Kidney (tissue), 14 donors: ENCODE results near the gene MSI2. TPM values are rescaled to one million over a fixed set of nuclear protein-coding genes. Genes with fewer than 3 reads are reported as not detected.

Experiments used
- DNase-seq, 5 donors: peaks; one replicate each; pipeline ENCODE4 v3.0.0-alpha.2; 2013 to 2020
- FAIRE-seq: peaks from 2 replicates; lab custom pipeline; 2012; peaks lifted over from hg19 to GRCh38; lab: Jason Lieb, UNC
- H3K27ac ChIP-seq, 2 donors: one replicate each; pipeline ENCODE4 v1.7.0; 2013; ENCODE audit warnings: low read depth in 2 of 2, low read length in 2 of 2, inconsistent platforms in 1 of 2
- H3K27me3 ChIP-seq: one replicate; pipeline ENCODE4 v1.7.1; 2013; ENCODE audit warnings: low read length, inconsistent platforms; ENCODE audit not compliant: control insufficient read depth, insufficient read depth
- H3K36me3 ChIP-seq, 3 donors: one replicate each; pipeline versions ENCODE4 v1.7.0 to v1.7.1; 2013; ENCODE audit warnings: low read length in 3 of 3, control low read depth in 1 of 3, inconsistent platforms in 1 of 3; ENCODE audit not compliant: insufficient read depth in 3 of 3, control insufficient read depth in 2 of 3
- H3K4me1 ChIP-seq, 3 donors: one replicate each; pipeline versions ENCODE4 v1.7.0 to v1.7.1; 2013; ENCODE audit warnings: low read length in 3 of 3, inconsistent platforms in 1 of 3, low read depth in 1 of 3; ENCODE audit not compliant: control insufficient read depth in 2 of 3, insufficient read depth in 2 of 3
- H3K4me3 ChIP-seq, 3 donors: one replicate each; pipeline versions ENCODE4 v1.7.0 to v1.8.1; 2013; ENCODE audit warnings: low read length in 3 of 3, control low read depth in 1 of 3, inconsistent platforms in 1 of 3
- H3K9ac ChIP-seq, 3 donors: one replicate each; pipeline versions ENCODE4 v1.7.0 to v1.7.1; 2013; ENCODE audit warnings: low read length in 3 of 3, control low read depth in 1 of 3, inconsistent platforms in 1 of 3
- H3K9me3 ChIP-seq, 3 donors: one replicate each; pipeline versions ENCODE4 v1.7.0 to v1.7.1; 2013; ENCODE audit warnings: low read length in 3 of 3, control low read depth in 1 of 3, inconsistent platforms in 1 of 3; ENCODE audit not compliant: control insufficient read depth in 2 of 3, insufficient read depth in 1 of 3
- CTCF ChIP-seq: IDR thresholded peaks from 3 replicates; pipeline ENCODE4 v1.5.1; 2012; ENCODE audit warnings: mild to moderate bottlenecking, moderate library complexity, borderline replicate concordance; ENCODE audit not compliant: insufficient read depth; ENCODE audit errors: extremely low read depth
- intact Hi-C: fragments of 100-400 bp; cut with DNase I; formaldehyde crosslinking; loops from one replicate; pipeline ENCODE4 v1.11.1; 2022
- polyA plus RNA-seq: library from polyadenylated mRNA; stranded (reverse); fragments of 350-450 nt; fragmentation: Illumina TruSeq; extraction: RNeasy Lipid Tissue Mini Kit (QIAGEN cat#74804); gene quantifications from one replicate; pipeline ENCODE4 v1.2.3, GENCODE V29; 2014; ENCODE audit warnings: low read depth, low replicate concordance; ENCODE audit not compliant: insufficient read depth
- total RNA-seq: library from RNA; stranded (reverse); fragmentation: NEBNext Ultra II Directional; extraction: Animal tissue kit (Norgen Biotek cat#: 25700); gene quantifications from one replicate; pipeline ENCODE4 v1.2.1, GENCODE V29; 2021
- donor health status: control.
- donor health status: control.
- donor health status: control.
- donor health status: control.
- donor health status: control.
- donor health status: DM: yes; HTN: yes; CAD: no.
- donor health status: Normal renal cell carcinoma (clear cell type).

The MSI2 gene
- total and polyA plus RNA-seq, 2 donors from 2014 or later = 69.2 to 151 TPM

GRCh38 chr17:57662041-57662440, 405.7 kb downstream of the MSI2 start:
- Histone ChIP-seq H3K9ac (peak overlapping the region in 2 of 3 donors; percentile 49 to 70), H3K27me3 (no peaks in the 10 kb centered on the region), H3K27ac (peak overlapping the region; percentile 88 to 95), H3K36me3 (no peaks in the 10 kb centered on the region), H3K9me3 (no peaks in the 10 kb centered on the region), H3K4me3 (peak overlapping the region in 1 of 3 donors; percentile 51), H3K4me1 (peaks cover 6 to 46% (median 36%) of the 10 kb centered on the region in 3 donors)
- intact Hi-C loops = loop anchor here (10.0 kb wide), 2 partner anchors 57 to 417 kb away; no protein-coding TSS in a partner anchor
- DNase-seq (no peak), FAIRE-seq (no peak)
- no peak for TF ChIP-seq CTCF

GRCh38 chr17:57662644-57663308, 406.5 kb downstream of the MSI2 start:
- H3K27ac ChIP-seq = peak overlapping the region; percentile 88 to 98
- H3K36me3 ChIP-seq = no peaks in the 10 kb centered on the region
- no peaks in the 10 kb centered on the region for H3K9me3 ChIP-seq
- no peaks in the 10 kb centered on the region for H3K27me3 ChIP-seq
- peaks cover 6 to 46% (median 36%) of the 10 kb centered on the region in 3 donors for H3K4me1 ChIP-seq
- peak; percentile 94 for FAIRE-seq
- intact Hi-C loops = loop anchor here (10.0 kb wide), 2 partner anchors 58 to 418 kb away; no protein-coding TSS in a partner anchor
- peak overlapping the region; percentile 51 to 66 (median 55) for H3K4me3 ChIP-seq
- peak; percentile 96 to 99 (median 98) for DNase-seq
- peak overlapping the region; percentile 49 to 70 (median 57) for H3K9ac ChIP-seq
- peak; percentile 6 for TF ChIP-seq CTCF

DNA sequence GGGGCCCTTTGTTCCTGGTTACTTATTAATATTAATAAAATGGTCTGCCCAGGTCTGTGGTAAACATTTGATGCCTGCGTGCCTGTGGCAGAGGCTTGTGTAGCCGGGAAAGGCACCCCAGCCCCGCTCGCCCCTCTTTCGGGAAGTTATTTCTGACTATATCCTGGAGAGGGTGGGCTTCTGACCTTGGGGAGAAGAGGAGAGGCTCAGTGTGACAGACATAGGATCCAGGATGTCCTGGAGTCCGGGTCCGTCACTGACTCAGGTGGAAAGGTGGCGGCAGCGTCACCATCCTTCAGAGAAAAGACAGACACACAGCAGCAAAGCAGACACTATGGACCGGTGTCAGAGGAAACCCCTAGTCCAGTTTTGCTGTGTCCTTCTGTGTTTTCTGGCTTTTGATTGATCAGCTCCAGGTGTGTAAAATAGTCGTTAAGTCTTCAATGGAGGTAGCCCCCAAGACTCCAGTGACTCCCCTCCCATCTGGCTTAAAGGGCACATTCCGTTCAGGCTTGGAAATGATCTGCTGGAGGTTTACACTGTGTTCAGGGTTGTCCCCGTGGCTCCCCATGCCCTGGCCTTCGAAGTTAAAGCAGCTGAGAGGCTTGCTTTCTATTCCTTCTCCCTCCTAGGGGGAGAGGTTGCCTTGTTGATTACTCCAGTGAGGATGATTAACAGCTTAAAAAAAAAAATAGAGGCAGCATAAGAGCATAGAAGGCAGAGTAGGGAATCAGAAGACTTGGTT, 407.2 kb downstream of the MSI2 start:
- Histone ChIP-seq H3K9ac (peak overlapping the region in 2 of 3 donors; percentile 74 to 77), H3K36me3 (no peaks in the 10 kb centered on the region), H3K27ac (peak overlapping the region; percentile 93 to 98), H3K27me3 (no peaks in the 10 kb centered on the region), H3K9me3 (no peaks in the 10 kb centered on the region), H3K4me1 (peaks cover 6 to 46% (median 36%) of the 10 kb centered on the region in 3 donors), H3K4me3 (peak overlapping the region in 1 of 3 donors; percentile 21)
- TF ChIP-seq CTCF = no peak
- intact Hi-C loops = loop anchor here (10.0 kb wide), 2 partner anchors 59 to 419 kb away; no protein-coding TSS in a partner anchor
- FAIRE-seq = no peak
- DNase-seq = peak in 3 of 5 donors; percentile 35 to 66 (median 48)
